Nephron (organoid): ENCODE data around the gene SEMA5B.

Experiments used
- H3K27ac Mint-ChIP-seq, 3 experiments: 2 replicates each; pipeline ENCODE4 v1.8.0; 2020; ENCODE audit warnings: mixed read lengths in 3 of 3, mild to moderate bottlenecking in 2 of 3, moderate library complexity in 1 of 3
- H3K27me3 Mint-ChIP-seq: 2 replicates; pipeline ENCODE4 v1.8.0; 2021; ENCODE audit warnings: low read depth, mild to moderate bottlenecking, moderate library complexity, mixed read lengths
- H3K36me3 Mint-ChIP-seq: 2 replicates; pipeline ENCODE4 v1.8.0; 2020; ENCODE audit warnings: low read depth, mixed read lengths
- H3K4me1 Mint-ChIP-seq: 2 replicates; pipeline ENCODE4 v1.8.0; 2020; ENCODE audit warnings: mixed read lengths
- H3K4me3 Mint-ChIP-seq, 3 experiments: 2 replicates each; pipeline ENCODE4 v1.8.0; 2020; ENCODE audit warnings: mild to moderate bottlenecking in 3 of 3, mixed read lengths in 3 of 3, moderate library complexity in 2 of 3
- H3K9me3 Mint-ChIP-seq: 2 replicates; pipeline ENCODE4 v1.8.0; 2020; ENCODE audit warnings: mixed read lengths
- CTCF ChIP-seq, 3 experiments: fragments of 200-600 bp; sonication (generic); IDR thresholded peaks; one replicate each; pipeline ENCODE4 v1.5.0; 2021; ENCODE audit warnings: antibody characterized with exemption in 3 of 3; ENCODE audit not compliant: unreplicated experiment in 3 of 3

Gene SEMA5B

DNA sequence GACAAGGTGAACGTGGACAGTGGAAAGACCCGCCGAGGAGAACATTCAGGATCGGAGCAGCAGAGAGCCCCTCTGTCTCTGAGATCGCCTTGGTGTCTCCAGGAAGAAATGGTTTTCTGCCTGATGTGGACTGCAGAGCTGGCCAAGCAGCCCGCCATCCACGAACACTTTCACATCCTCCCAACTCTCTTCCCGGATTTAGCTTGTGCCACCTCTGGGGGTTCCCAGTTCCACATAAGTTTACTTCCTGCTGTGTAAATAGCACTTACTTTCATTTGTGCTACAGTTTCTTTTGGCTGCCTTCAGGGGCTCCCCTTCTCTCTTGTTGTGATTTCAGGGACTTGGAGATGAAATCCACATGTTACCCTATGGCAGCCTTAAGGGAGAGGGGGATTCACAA is 48.4 kb downstream of the SEMA5B start:
- no peaks in the 10 kb centered on the region for H3K36me3 Mint-ChIP-seq
- peak overlapping the region; percentile 78 to 97 (median 91) for H3K27ac Mint-ChIP-seq
- peaks cover 76% of the 10 kb centered on the region for H3K4me1 Mint-ChIP-seq
- H3K27me3 Mint-ChIP-seq: peaks cover 10% of the 10 kb centered on the region
- no peaks in the 10 kb centered on the region for H3K9me3 Mint-ChIP-seq
- no peak for TF ChIP-seq CTCF (IDR thresholded peaks at IDR 0.05; ENCODE audit: unreplicated experiment in 3 of 3)
- H3K4me3 Mint-ChIP-seq: peak overlapping the region in 2 of 3 experiments; percentile 21 to 23

GRCh38 chr3:122978569-122978968 is 49.0 kb downstream of the SEMA5B start:
- Mint-ChIP-seq H3K27ac (peak overlapping the region; percentile 85 to 97 (median 91)), H3K4me3 (peak overlapping the region in 1 of 3 experiments; percentile 34), H3K9me3 (no peaks in the 10 kb centered on the region), H3K4me1 (peaks cover 82% of the 10 kb centered on the region), H3K27me3 (peaks cover 10% of the 10 kb centered on the region), H3K36me3 (no peaks in the 10 kb centered on the region)
- TF ChIP-seq CTCF (IDR thresholded peaks at IDR 0.05; ENCODE audit: unreplicated experiment in 3 of 3): no peak

- H3K9me3 Mint-ChIP-seq: no peaks in the 10 kb centered on the region
- TF ChIP-seq CTCF (IDR thresholded peaks at IDR 0.05; ENCODE audit: unreplicated experiment in 3 of 3): no peak
- H3K4me3 Mint-ChIP-seq: peak overlapping the region in 2 of 3 experiments; percentile 34 to 53
- peaks cover 11% of the 10 kb centered on the region for H3K27me3 Mint-ChIP-seq
- peaks cover 83% of the 10 kb centered on the region for H3K4me1 Mint-ChIP-seq
- H3K36me3 Mint-ChIP-seq: no peaks in the 10 kb centered on the region
- H3K27ac Mint-ChIP-seq: peak overlapping the region; percentile 85 to 97 (median 91)
Observed at GRCh38 chr3:122977746-122978466, 49.7 kb downstream of the SEMA5B start.

GRCh38 chr3:122975924-122976293 is 51.7 kb downstream of the SEMA5B start:
- Mint-ChIP-seq H3K9me3 (no peaks in the 10 kb centered on the region), H3K27ac (peak overlapping the region; percentile 34 to 91 (median 86)), H3K4me1 (peaks cover 75% of the 10 kb centered on the region), H3K4me3 (peak overlapping the region in 1 of 3 experiments; percentile 3), H3K27me3 (peaks cover 4% of the 10 kb centered on the region), H3K36me3 (no peaks in the 10 kb centered on the region)
- no peak for TF ChIP-seq CTCF (IDR thresholded peaks at IDR 0.05; ENCODE audit: unreplicated experiment in 3 of 3)

DNA sequence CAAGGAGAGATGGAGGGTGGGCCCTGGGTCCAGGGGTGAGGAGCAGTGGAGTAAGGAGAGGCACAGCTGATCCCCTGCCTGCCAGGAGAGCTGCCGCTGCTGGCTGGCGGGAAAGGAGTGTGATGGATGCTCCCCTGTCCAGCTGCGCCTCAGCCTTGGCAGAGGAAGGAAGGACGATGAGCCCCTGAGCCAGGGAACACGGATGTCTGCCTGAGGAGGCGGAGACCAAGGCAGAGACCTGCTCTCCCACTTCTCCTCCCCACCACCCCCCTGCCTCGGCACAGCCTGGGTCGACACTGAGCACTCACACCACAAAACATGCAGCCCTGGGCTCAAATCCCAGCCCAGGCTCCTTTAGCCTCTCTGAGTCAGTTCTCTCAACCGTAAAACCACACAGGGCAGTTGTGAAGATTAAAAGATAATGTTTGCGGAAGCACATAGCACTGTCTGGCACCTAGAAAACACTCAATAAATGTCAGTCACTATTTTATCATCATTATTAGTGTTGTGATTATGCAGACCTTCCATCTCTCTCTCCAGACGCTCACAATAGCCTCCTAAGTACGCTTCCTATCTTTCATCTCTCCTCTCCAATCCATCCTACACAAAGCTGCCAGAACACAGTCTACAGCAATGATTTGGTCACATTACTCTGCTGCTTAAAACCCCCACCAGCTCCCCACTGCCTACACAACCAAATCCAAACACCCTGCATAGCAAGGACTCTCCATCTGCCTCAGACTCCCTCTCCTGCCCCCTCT is 52.2 kb downstream of the SEMA5B start:
- no peak for TF ChIP-seq CTCF (IDR thresholded peaks at IDR 0.05; ENCODE audit: unreplicated experiment in 3 of 3)
- Mint-ChIP-seq H3K4me1 (peaks cover 80% of the 10 kb centered on the region), H3K27me3 (peaks cover 5% of the 10 kb centered on the region), H3K27ac (peak overlapping the region; percentile 34 to 91 (median 86)), H3K4me3 (peak overlapping the region in 2 of 3 experiments; percentile 12 to 43), H3K36me3 (no peaks in the 10 kb centered on the region), H3K9me3 (no peaks in the 10 kb centered on the region)
